Vagina (tissue), 2 donors: ENCODE data around the gene RRP1B.

Experiments used
- CTCF ChIP-seq, 3 experiments: fragments of 450-650 bp in 2 of 3; fragments of 200-600 bp in 1 of 3; sonication (generic) in 1 of 3; IDR thresholded peaks; one replicate each; pipeline ENCODE4 v1.5.1; 2017 to 2019; ENCODE audit warnings: antibody characterized with exemption in 3 of 3, mild to moderate bottlenecking in 2 of 3, moderate library complexity in 2 of 3
- POLR2A ChIP-seq, 2 donors: fragments of 450-650 bp; IDR thresholded peaks; one replicate each; pipeline ENCODE4 v1.6.1; 2017; ENCODE audit warnings: antibody characterized with exemption in 2 of 2, mild to moderate bottlenecking in 2 of 2, moderate library complexity in 2 of 2
- POLR2AphosphoS5 ChIP-seq, 2 donors: sonication (generic); formaldehyde crosslinking; IDR thresholded peaks; one replicate each; pipeline ENCODE4 v1.9.0; 2017; ENCODE audit warnings: antibody characterized with exemption in 2 of 2, mild to moderate bottlenecking in 2 of 2, low read depth in 1 of 2; ENCODE audit not compliant: insufficient read depth in 1 of 2

GRCh38 chr21:43653626-43654025, 5.7 kb upstream of the RRP1B start:
- TF ChIP-seq POLR2AphosphoS5 (IDR thresholded peaks at IDR 0.05; ENCODE audit: insufficient read depth in 1 of 2, low read depth in 1 of 2) (no peak), CTCF (IDR thresholded peaks at IDR 0.05) (no peak), POLR2A (IDR thresholded peaks at IDR 0.05) (no peak)
